Endothelial cell of umbilical vein (primary cell): ENCODE results near the gene ZNF106. TPM values are rescaled to one million over a fixed set of nuclear protein-coding genes. Genes with fewer than 3 reads are reported as not detected.

Source experiments
- BruUV-seq: library from RNA; stranded (reverse); fragments of 400-500 nt; replicated peaks from 2 replicates; lab custom pipeline; 2021; lab: Mats Ljungman, UMichigan
- CTCF ChIA-PET: fragments of 300-600, 350-600 bp; sonication (Branson Sonifier 250); formaldehyde crosslinking; loops from one replicate; lab custom pipeline; 2021; ENCODE audit warnings: antibody characterized with exemption, inconsistent platforms; lab: Charles Lee
- POLR2A ChIA-PET: fragments of 300-600, 350-600 bp; sonication (Branson Sonifier 250); formaldehyde crosslinking; loops from one replicate; lab custom pipeline; 2021; ENCODE audit warnings: antibody characterized with exemption, inconsistent platforms; lab: Charles Lee
- DNase-seq: peaks from one replicate; pipeline ENCODE4 v3.0.0-alpha.2; 2011; ENCODE audit warnings: low read depth, low spot score
- FAIRE-seq: peaks from 2 replicates; lab custom pipeline; 2011; peaks lifted over from hg19 to GRCh38; lab: Jason Lieb, UNC
- H2AFZ ChIP-seq: 2 replicates; pipeline ENCODE4 v1.6.0; 2012; ENCODE audit warnings: low read depth, low read length, control low read depth, inconsistent platforms
- H3K27ac ChIP-seq: 2 replicates; pipeline ENCODE4 v1.5.1; 2011; ENCODE audit warnings: low read depth, mild to moderate bottlenecking, control low read depth, low read length, moderate library complexity; ENCODE audit not compliant: insufficient read depth
- H3K27me3 ChIP-seq, 2 experiments: 2 replicates each; pipeline versions ENCODE4 v1.6.0 to v1.6.1; 2011; ENCODE audit warnings: low read length in 2 of 2, mixed read lengths in 1 of 2; ENCODE audit not compliant: control insufficient read depth in 2 of 2, insufficient read depth in 2 of 2
- H3K36me3 ChIP-seq, 2 experiments: 2 replicates in 1 of 2; 3 replicates in 1 of 2; pipeline ENCODE4 v1.5.1; 2011; ENCODE audit warnings: low read length in 2 of 2, mild to moderate bottlenecking in 1 of 2, moderate library complexity in 1 of 2; ENCODE audit not compliant: control insufficient read depth in 2 of 2, insufficient read depth in 2 of 2; ENCODE audit errors: extremely low read depth in 1 of 2
- H3K4me1 ChIP-seq: 3 replicates; pipeline ENCODE4 v1.5.1; 2011; ENCODE audit warnings: mild to moderate bottlenecking, low read length; ENCODE audit not compliant: control insufficient read depth, insufficient read depth; ENCODE audit errors: extremely low read depth
- H3K4me2 ChIP-seq: 2 replicates; pipeline ENCODE4 v1.6.1; 2011; ENCODE audit warnings: low read length, control low read depth, mixed read lengths; ENCODE audit not compliant: insufficient read depth
- H3K4me3 ChIP-seq, 3 experiments: fragments of 200-600 bp in 1 of 3; sonication (generic), shearing (Covaris generic) in 1 of 3; replicated peaks in 1 of 3; 2 replicates each; pipeline ENCODE4 v1.5.1; 2011 to 2016; ENCODE audit warnings: control low read depth in 3 of 3, low read length in 3 of 3, mild to moderate bottlenecking in 2 of 3, inconsistent platforms in 1 of 3, low read depth in 1 of 3, moderate library complexity in 1 of 3; ENCODE audit not compliant: insufficient read depth in 1 of 3
- H3K79me2 ChIP-seq: 2 replicates; pipeline ENCODE4 v1.6.0; 2012; ENCODE audit warnings: low read length, inconsistent platforms; ENCODE audit not compliant: control insufficient read depth, insufficient read depth
- H3K9ac ChIP-seq: replicated peaks from 2 replicates; pipeline ENCODE3; 2011; ENCODE audit warnings: low read length, control low read depth; ENCODE audit not compliant: insufficient read depth; ENCODE audit errors: extremely low read depth
- H3K9me1 ChIP-seq: replicated peaks from 3 replicates; pipeline ENCODE4 v1.6.0; 2011; ENCODE audit warnings: mild to moderate bottlenecking, low read length; ENCODE audit not compliant: control insufficient read depth, insufficient read depth; ENCODE audit errors: extremely low read depth
- H3K9me3 ChIP-seq: replicated peaks from 2 replicates; pipeline ENCODE4 v1.5.1; 2012; ENCODE audit warnings: low read length, inconsistent platforms; ENCODE audit not compliant: control insufficient read depth, insufficient read depth
- H4K20me1 ChIP-seq: replicated peaks from 2 replicates; pipeline ENCODE3; 2011; ENCODE audit warnings: mild to moderate bottlenecking, low read length; ENCODE audit not compliant: control insufficient read depth, insufficient read depth; ENCODE audit errors: extremely low read depth
- EZH2 ChIP-seq: IDR thresholded peaks from 2 replicates; pipeline ENCODE4 v1.6.1; 2012; ENCODE audit warnings: borderline replicate concordance, low read depth, mild to moderate bottlenecking, moderate library complexity, low read length, inconsistent platforms; ENCODE audit not compliant: severe bottlenecking
- FOS ChIP-seq: IDR thresholded peaks from 2 replicates; pipeline ENCODE4 v1.6.1; 2011; ENCODE audit warnings: mild to moderate bottlenecking, low read length, moderate library complexity, borderline replicate concordance; ENCODE audit not compliant: insufficient read depth
- GATA2 ChIP-seq: IDR thresholded peaks from 2 replicates; pipeline ENCODE4 v1.7.0; 2011; ENCODE audit warnings: low read depth, mild to moderate bottlenecking, moderate library complexity, mixed read lengths, low read length; ENCODE audit not compliant: insufficient read length, insufficient read depth
- JUN ChIP-seq: IDR thresholded peaks from 2 replicates; pipeline ENCODE4 v1.6.1; 2011; ENCODE audit warnings: borderline replicate concordance, low read depth; ENCODE audit not compliant: insufficient read length, insufficient read depth
- MYC ChIP-seq: IDR thresholded peaks from one replicate; pipeline ENCODE4 v1.6.1; 2011; ENCODE audit warnings: mild to moderate bottlenecking, low read depth, low read length
- POLR2A ChIP-seq: IDR thresholded peaks from 2 replicates; pipeline ENCODE4 v1.6.1; 2012; ENCODE audit warnings: low read depth, mild to moderate bottlenecking, control low read depth, low read length
- POLR2AphosphoS5 ChIP-seq: IDR thresholded peaks from 2 replicates; pipeline ENCODE4 v1.6.1; 2012; ENCODE audit warnings: low read depth, mild to moderate bottlenecking, control low read depth, low read length, moderate library complexity; ENCODE audit not compliant: insufficient read depth
- dilution Hi-C: fragments of 300-500 bp; cut with MboI; formaldehyde crosslinking; loops from one replicate; pipeline ENCODE4 v1.15.0; 2019; ENCODE audit warnings: low sequenced_read_pairs; ENCODE audit not compliant: extremely low pct_ligation_motif_present
- intact Hi-C: fragments of 100-400 bp; cut with micrococcal nuclease; formaldehyde crosslinking; loops from one replicate; pipeline ENCODE4 v1.10.0; 2022
- polyA plus RNA-seq, 4 experiments: library from polyadenylated mRNA; depleted of rRNA in 3 of 4; stranded (reverse) in 3 of 4; unstranded in 1 of 4; fragments of >200 nt; gene quantifications; 2 replicates each; pipeline versions ENCODE4 v1.2.1 to v1.2.3, GENCODE V29; 2011 to 2012; ENCODE audit warnings: missing spikeins in 1 of 4
- total RNA-seq: library from RNA; stranded (reverse); gene quantifications from 2 replicates; pipeline ENCODE4 v1.2.3, GENCODE V29; 2021
- TF ChIP-seq, protein P1 (sequence below): IDR thresholded peaks from 2 replicates; pipeline ENCODE4 v1.6.1; 2011; ENCODE audit not compliant: insufficient read depth, insufficient read length
- TF ChIP-seq, protein P2 (sequence below), 2 donors: IDR thresholded peaks; 1 replicate in 1 of 2; 2 replicates in 1 of 2; pipeline ENCODE4 v1.5.1; 2011; ENCODE audit warnings: low read length in 2 of 2, mild to moderate bottlenecking in 2 of 2, moderate library complexity in 2 of 2, control low read depth in 1 of 2, inconsistent platforms in 1 of 2, low read depth in 1 of 2; ENCODE audit not compliant: insufficient read depth in 1 of 2; ENCODE audit errors: extremely low read depth in 1 of 2

Gene ZNF106
- total and polyA plus RNA-seq, 2 donors (not counting 3 experiments of a cell fraction or from before 2014, with no cell fraction given), result 18.9 to 53.5 TPM

DNA sequence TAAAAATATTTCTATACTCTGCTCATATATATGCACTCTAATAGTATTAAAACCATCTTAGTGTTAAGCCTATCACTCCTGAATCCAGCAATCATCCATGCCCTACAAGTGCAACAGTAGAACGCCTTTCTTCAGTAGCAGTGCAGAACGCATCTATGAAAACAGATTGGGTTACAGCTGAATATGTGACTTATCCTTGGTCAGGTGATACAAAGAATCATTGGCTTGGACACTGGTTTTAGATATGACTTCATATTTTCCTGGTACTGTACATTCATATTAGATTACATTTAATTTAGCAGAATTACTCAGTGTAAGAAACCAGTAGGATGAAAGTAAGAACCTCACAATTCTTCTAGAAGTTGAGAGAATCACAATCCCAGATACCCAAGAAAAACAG is 43.3 kb downstream of the ZNF106 start:
- H2AFZ ChIP-seq, result no peak overlapping the region
- no peaks in the 10 kb centered on the region for H3K9me3 ChIP-seq
- H3K27me3 ChIP-seq, result no peaks in the 10 kb centered on the region
- FAIRE-seq (no peak), DNase-seq (no peak)
- dilution Hi-C loops (no loop called here), intact Hi-C loops (no loop called here)
- H3K9ac ChIP-seq, result no peak overlapping the region
- TF ChIP-seq POLR2AphosphoS5 (no peak), POLR2A (no peak), MYC (no peak), FOS (no peak), EZH2 (no peak), JUN (no peak), GATA2 (no peak)
- TF ChIP-seq, protein P1, sequence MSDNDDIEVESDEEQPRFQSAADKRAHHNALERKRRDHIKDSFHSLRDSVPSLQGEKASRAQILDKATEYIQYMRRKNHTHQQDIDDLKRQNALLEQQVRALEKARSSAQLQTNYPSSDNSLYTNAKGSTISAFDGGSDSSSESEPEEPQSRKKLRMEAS, result no peak
- TF ChIP-seq, protein P2, sequence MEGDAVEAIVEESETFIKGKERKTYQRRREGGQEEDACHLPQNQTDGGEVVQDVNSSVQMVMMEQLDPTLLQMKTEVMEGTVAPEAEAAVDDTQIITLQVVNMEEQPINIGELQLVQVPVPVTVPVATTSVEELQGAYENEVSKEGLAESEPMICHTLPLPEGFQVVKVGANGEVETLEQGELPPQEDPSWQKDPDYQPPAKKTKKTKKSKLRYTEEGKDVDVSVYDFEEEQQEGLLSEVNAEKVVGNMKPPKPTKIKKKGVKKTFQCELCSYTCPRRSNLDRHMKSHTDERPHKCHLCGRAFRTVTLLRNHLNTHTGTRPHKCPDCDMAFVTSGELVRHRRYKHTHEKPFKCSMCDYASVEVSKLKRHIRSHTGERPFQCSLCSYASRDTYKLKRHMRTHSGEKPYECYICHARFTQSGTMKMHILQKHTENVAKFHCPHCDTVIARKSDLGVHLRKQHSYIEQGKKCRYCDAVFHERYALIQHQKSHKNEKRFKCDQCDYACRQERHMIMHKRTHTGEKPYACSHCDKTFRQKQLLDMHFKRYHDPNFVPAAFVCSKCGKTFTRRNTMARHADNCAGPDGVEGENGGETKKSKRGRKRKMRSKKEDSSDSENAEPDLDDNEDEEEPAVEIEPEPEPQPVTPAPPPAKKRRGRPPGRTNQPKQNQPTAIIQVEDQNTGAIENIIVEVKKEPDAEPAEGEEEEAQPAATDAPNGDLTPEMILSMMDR (IDR thresholded peaks at IDR 0.05; ENCODE audit: extremely low read depth in 1 of 2, insufficient read depth in 1 of 2, low read depth in 1 of 2, low read length in 2 of 2), result no peak
- ChIA-PET CTCF (no interaction called here), POLR2A (no interaction called here)
- H3K9me1 ChIP-seq, result no peaks in the 10 kb centered on the region
- H3K36me3 ChIP-seq, result peaks cover 23 to 33% of the 10 kb centered on the region in 2 experiments
- H3K4me2 ChIP-seq, result no peak overlapping the region
- no peak overlapping the region for H3K27ac ChIP-seq
- no peaks in the 10 kb centered on the region for H3K4me1 ChIP-seq
- H3K79me2 ChIP-seq, result peaks cover 9% of the 10 kb centered on the region
- H4K20me1 ChIP-seq, result no peaks in the 10 kb centered on the region
- BruUV-seq, result no TSS peak
- H3K4me3 ChIP-seq, result no peak overlapping the region
